IPS-NIHi7 (cell line): Measurements from ENCODE around the gene LKAAEAR1.

Source experiments
- DNase-seq: peaks from one replicate; pipeline ENCODE4 v3.0.0; 2012; ENCODE audit warnings: mixed read lengths; ENCODE audit errors: extremely low spot score

Gene LKAAEAR1

GRCh38 chr20:64079273-64080012 is 4.8 kb downstream of the LKAAEAR1 start, which contains the start of gene RGS19:
RGS19 (minus strand) TSS chr20:64079518; CDS start chr20:64076886, 2,632 bp downstream.
- peak; percentile 92 for DNase-seq

DNA sequence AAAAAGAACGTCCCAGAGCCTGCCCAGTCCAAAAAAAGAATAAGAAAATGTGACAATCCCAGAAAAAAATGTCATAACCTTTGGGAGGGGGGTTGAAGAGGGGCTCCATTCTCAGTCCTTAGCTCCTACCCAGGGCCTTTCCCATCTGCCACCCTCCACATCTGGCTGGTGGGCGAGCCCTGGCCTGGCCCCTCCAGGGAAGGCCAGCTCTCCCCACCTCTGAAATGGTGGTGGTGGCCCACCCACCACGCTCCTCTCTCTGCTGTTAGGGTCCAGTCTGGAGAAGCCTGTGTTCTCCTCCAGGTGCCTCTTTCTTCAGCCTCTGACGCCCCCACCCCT is 5.3 kb downstream of the LKAAEAR1 start:
- no peak for DNase-seq

GRCh38 chr20:64077876-64078551 is 6.2 kb downstream of the LKAAEAR1 start:
- peak; percentile 32 for DNase-seq

DNA sequence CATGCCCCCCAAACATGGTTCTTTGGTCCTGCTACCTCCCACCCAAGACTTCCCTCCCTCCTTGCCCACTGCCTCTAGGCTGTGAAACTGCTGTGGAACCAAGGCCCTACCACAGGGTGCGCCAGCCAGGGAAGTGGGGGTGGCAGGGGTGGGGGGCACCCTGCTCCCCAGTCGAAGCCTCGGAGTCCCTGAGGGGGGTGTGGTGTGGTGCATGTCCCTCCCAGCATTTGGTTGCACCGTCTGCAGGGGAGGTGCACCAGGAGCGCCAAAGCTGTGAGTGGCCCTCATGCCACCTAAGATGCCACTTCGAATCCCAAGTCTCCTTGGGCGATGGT is 6.7 kb downstream of the LKAAEAR1 start:
- no peak for DNase-seq

DNA sequence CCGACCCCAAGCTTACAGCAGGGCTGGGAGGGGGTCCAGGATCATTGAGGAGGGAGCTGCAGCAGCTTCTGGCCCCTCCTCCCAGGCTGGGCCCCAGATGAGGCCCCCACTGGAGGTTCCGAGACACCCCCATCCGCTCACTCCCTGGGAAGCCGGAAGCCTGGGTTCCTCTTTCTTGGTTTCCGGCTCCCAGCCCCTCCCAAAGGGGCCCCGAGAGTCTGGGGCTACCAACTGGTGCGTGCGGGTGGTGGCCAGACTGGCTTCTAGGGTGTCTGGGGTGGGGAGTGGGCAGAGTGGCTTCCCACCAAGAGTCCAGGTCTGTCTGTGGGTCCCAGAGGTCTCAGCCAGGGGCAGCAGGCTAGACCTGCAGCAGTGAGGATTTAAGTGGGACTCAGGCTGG is 7.1 kb downstream of the LKAAEAR1 start:
- no peak for DNase-seq

GRCh38 chr20:64076061-64076997 is 7.9 kb downstream of the LKAAEAR1 start:
- no peak for DNase-seq

DNA sequence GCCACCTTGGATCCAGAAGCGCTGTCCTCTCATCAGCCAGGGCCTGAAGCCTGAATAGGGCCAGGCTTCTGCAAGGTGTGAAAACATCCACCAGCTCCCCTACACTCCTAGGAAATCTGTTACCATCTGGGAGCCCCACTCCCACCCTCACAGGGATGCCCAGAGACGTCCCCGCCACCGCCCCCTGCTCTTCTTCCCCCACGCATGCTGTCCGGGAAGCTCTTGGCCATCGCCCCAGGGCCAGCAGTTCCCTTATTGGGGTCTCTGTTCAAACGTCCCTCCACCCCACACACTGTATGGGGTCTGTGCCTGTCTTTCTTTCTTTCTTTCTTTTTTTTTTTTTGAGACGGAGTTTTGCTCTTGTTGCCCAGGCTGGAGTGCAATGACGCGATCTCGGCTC is 8.6 kb downstream of the LKAAEAR1 start:
- DNase-seq = no peak

- DNase-seq = no peak
Measured at GRCh38 chr20:64074963-64075362, 9.2 kb downstream of the LKAAEAR1 start.

- no peak for DNase-seq
Measured at GRCh38 chr20:64074184-64074789, 9.9 kb downstream of the LKAAEAR1 start.

DNA sequence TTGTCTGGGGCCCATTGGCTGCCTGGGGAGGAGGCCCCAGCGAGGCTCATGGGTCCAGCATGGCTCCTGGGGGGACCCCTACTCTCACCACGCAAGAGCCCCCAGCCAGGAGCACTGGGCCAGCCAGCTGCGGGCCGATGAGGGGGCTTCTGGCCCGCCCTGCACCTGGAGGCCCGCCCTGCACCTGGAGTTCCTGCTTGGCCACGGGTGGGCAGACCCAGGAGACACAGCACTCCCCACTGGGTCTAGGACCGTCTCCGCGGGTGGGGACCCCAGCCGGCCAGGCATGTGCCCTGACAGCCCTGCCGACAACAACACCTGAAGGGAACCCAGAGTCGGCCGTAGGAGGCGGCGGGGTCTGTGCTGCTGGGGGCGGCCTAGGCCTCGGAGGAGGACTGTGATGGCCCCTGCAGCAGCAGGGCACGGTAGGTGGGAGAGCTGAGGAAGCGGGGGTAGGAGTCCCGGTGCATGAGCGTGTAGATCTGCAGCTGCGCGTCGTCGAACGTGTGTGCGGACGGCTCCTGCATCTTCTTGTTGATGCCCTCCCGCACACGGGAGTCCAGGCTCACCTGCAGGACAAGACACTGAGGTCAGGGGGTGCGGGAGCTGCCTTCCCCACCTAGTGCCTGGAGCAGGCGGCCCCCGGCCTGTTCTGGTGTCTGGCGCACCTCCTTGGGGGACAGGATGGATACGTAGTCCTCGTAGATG is 10.6 kb downstream of the LKAAEAR1 start:
- no peak for DNase-seq

- DNase-seq = no peak
Measured at GRCh38 chr20:64072498-64073063, 11.6 kb downstream of the LKAAEAR1 start.

DNA sequence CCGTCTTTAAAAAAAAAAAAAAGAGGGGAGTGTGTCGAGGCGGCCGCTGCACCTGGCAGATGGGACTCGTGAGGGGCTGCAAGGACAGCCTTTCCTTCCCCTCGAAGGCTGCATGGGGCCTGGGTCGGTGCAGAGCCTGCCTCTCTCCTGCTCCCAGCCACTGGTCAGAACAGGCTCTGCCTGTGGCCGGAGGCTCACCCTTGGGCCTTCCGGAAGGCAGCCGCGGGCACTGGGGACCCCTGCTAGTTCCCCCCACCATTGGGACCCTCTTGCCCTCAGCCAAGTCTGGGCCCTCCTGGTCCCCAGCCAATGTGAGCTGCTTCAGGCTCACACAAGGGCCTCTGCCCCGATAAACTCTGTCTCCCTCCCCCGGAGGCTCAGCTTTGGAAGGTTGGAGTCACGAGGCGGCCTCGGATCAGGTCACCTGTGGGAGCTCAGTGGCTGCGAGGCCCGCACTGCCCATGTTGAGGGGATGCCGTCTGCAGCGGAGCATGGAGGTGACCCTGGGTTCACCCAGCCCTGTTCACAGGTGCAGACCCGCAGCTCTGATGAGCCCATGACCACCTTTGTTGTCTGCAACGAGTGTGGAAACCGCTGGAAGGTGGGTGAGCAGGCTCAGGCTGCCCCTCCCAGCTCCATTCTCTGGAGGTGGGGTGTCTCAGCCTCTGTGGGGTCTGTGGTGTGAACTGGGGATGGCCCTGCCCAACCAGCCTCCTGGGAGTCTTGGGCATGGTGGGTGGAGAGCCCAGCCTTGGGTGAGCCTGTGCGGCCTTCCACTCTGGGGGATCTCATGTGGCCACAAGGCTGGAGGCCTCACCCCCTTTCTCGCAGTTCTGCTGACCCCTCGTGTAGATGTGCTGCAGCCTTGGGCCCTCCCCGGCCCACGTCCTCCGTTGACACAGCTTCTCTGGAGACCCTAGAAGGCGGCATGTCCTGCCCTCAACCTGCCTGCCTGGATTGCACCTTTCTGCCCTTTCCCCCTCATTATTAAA is 12.6 kb downstream of the LKAAEAR1 start:
- no peak for DNase-seq

GRCh38 chr20:64070244-64070993 is 13.8 kb downstream of the LKAAEAR1 start:
- DNase-seq = no peak

DNA sequence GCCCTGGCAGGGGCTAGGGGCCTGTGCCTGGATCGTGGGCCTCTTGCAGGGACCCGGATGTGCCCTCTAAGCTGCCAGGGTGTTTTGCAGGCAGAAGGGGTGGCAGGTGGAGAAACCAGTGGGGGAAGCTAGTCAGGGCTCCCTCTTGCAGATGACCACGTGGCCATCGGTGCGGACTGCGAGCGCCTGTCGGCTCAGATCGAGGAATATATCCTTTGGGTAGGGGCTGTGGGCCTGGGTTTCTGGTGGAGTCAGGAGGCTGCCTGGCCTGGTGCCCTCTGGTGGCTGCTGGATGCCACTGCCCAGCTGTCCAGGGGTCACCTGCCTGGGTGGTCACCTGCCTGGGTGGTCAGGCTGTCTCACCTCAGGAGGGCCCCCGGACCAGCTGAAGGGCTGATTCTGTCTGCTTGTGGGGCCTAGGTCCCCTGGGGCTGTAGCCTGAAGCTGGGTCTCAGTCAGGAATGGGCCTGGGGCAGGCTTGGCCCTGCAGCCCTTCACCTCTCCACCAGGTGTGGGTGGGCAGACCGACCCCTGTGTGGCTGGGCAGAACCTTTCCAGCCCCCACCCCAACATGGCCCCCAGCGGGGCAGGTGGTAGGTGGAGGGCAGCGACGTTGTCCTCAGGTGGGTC is 14.5 kb downstream of the LKAAEAR1 start:
- peak; percentile 87 for DNase-seq

DNA sequence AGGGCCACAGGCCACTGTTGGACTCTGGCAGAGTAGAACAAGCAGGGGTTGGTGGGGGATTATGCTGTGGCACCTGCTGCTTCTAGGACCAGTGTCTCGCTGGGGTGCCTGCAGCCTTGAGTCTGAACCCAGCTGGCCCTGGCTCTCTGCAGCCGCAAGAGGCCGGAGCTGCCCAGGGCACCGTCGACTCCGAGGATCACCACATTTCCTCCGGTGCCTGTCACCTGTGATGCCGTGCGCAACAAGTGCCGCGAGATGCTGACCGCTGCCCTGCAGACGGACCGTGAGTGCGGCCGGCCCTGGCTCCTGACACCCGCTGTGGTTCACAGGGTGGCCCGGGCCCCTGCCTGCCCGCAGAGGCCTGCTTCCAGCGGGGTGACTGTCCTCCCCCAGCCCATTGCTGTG is 15.0 kb downstream of the LKAAEAR1 start:
- DNase-seq = no peak

DNA sequence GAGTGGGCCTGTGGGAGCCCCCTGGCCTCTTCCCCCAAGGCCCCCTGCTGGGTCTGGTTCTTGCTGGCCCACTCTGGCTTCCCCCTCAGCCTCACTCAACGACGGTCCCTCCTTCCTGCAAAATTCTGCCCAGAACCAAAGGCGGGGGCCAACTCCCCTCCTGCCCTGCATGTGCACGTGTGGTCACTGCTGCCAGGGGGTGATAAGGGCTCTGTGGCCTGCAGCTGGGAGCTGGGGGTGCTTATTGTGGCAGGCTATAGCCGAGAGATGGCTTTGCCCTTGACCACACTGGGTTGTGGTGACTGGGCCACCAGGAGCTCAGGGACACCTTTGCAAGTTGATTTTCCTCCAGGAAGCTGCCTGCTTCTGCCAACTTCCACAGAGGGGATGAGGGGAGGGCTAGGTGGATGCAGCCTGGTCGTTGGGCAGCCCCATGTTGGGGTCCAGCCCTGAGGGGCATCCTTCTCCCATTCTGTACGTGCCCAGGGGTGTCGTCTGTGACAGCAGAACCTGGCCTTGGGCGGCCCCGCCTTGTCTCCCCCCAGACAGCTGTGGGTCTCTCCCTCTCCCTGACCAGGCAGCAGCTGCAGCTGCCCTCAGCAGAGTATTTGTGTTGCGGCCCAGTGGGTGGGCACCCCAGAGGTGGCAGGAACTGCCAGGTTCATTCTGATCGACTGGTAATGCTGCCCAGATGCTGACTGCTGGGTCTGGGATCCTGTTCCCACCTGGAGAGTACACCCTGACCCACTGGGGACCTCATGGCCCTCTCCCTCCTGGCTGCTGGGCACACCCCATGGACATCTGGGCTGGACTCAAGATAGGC is 15.6 kb downstream of the LKAAEAR1 start:
- DNase-seq = no peak

GRCh38 chr20:64067733-64068307 is 16.4 kb downstream of the LKAAEAR1 start:
- DNase-seq = no peak
